Loucy (cell line): ENCODE measurements around the gene PPP1R14B.

Source experiments
- H2AFZ ChIP-seq: fragments of 200-600 bp; sonication (generic); 2 replicates; pipeline ENCODE4 v1.6.0; 2016; ENCODE audit warnings: antibody characterized with exemption, mild to moderate bottlenecking, low read length, moderate library complexity
- H3F3A ChIP-seq: fragments of 200-600 bp; 2 replicates; pipeline ENCODE4 v1.6.0; 2016; ENCODE audit warnings: antibody characterized with exemption, low read depth, mild to moderate bottlenecking
- H3K27me3 ChIP-seq: fragments of 200-600 bp; sonication (generic); 2 replicates; pipeline ENCODE4 v1.6.1; 2014; ENCODE audit warnings: low read length, mild to moderate bottlenecking; ENCODE audit not compliant: insufficient read depth, poor library complexity, severe bottlenecking
- H3K36me3 ChIP-seq: fragments of 200-600 bp; sonication (generic); 2 replicates; pipeline ENCODE4 v1.6.1; 2016; ENCODE audit warnings: low read length; ENCODE audit not compliant: insufficient read depth
- H3K4me1 ChIP-seq: fragments of 200-600 bp; sonication (generic); 2 replicates; pipeline ENCODE4 v1.5.1; 2014; ENCODE audit warnings: low read length, mild to moderate bottlenecking; ENCODE audit not compliant: insufficient read depth, poor library complexity, severe bottlenecking
- H3K4me2 ChIP-seq: fragments of 200-600 bp; sonication (generic); 2 replicates; pipeline ENCODE4 v1.6.0; 2014; ENCODE audit warnings: antibody characterized with exemption, low read length, low read depth, mild to moderate bottlenecking; ENCODE audit not compliant: poor library complexity, severe bottlenecking
- H3K4me3 ChIP-seq: fragments of 200-600 bp; sonication (generic); 2 replicates; pipeline ENCODE4 v1.5.1; 2014; ENCODE audit warnings: low read length, mild to moderate bottlenecking, mixed read lengths; ENCODE audit not compliant: poor library complexity, severe bottlenecking
- H3K79me2 ChIP-seq: fragments of 200-600 bp; sonication (generic); 2 replicates; pipeline ENCODE4 v1.6.1; 2014; ENCODE audit warnings: low read length; ENCODE audit not compliant: insufficient read depth
- H3K9ac ChIP-seq: fragments of 200-600 bp; sonication (generic); 2 replicates; pipeline ENCODE4 v1.6.0; 2014; ENCODE audit warnings: mild to moderate bottlenecking, low read depth, low read length, moderate library complexity; ENCODE audit not compliant: poor library complexity, severe bottlenecking
- H3K9me2 ChIP-seq: fragments of 200-600 bp; sonication (generic); replicated peaks from 2 replicates; pipeline ENCODE4 v1.6.1; 2016; ENCODE audit warnings: low read depth, low read length, mixed read lengths
- H3K9me3 ChIP-seq: fragments of 200-600 bp; sonication (generic); 2 replicates; pipeline ENCODE4 v1.6.1; 2014; ENCODE audit warnings: mild to moderate bottlenecking, antibody characterized with exemption, low read length, low read depth; ENCODE audit not compliant: insufficient read depth
- H4K20me1 ChIP-seq: fragments of 200-600 bp; sonication (generic); 2 replicates; pipeline ENCODE4 v1.6.0; 2014; ENCODE audit warnings: antibody characterized with exemption, low read length, mild to moderate bottlenecking; ENCODE audit not compliant: insufficient read depth, poor library complexity, severe bottlenecking
- EZH2phosphoT487 ChIP-seq: fragments of 200-600 bp; IDR thresholded peaks from 2 replicates; pipeline ENCODE4 v1.6.1; 2018; ENCODE audit warnings: antibody characterized with exemption, mild to moderate bottlenecking, moderate library complexity, borderline replicate concordance
- TF ChIP-seq, protein P1 (sequence below): fragments of 200-600 bp; sonication (generic); conservative IDR thresholded peaks from 2 replicates; pipeline ENCODE4 v1.5.1; 2014; ENCODE audit warnings: mild to moderate bottlenecking, antibody characterized with exemption, low read length

Gene PPP1R14B

DNA sequence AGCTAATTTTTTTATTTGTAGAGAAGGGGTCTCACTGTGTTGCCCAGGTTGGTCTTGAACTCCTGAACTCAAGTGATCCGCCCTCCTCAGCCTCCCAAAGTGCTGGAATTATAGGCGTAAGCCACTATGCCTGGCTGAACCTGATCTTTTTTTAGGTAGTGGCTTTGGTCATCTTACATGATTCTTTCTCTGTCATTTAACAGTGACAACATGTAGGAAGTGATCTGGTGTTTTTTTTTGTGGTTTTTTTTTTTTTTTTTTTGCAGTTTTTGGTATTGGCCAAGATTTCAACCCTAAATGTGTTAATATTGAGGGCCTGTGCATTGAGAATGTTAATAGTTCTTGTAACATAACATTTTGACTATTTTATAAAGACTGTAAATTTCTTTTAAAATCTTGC, 48.2 kb downstream of the PPP1R14B start:
- no peak overlapping the region for H3K4me3 ChIP-seq
- H3K9me2 ChIP-seq, result no peaks in the 10 kb centered on the region
- no peak overlapping the region for H3K4me2 ChIP-seq
- H3K79me2 ChIP-seq, result peaks cover 23% of the 10 kb centered on the region; the same call in 1 of the 2 replicates
- no peaks in the 10 kb centered on the region for H3K27me3 ChIP-seq
- no peaks in the 10 kb centered on the region for H3K4me1 ChIP-seq
- peaks cover 92% of the 10 kb centered on the region; the same call in 1 of the 2 replicates for H3K36me3 ChIP-seq
- H4K20me1 ChIP-seq, result peaks cover 11% of the 10 kb centered on the region
- H3F3A ChIP-seq, result no peaks in the 10 kb centered on the region
- no peak overlapping the region for H3K9ac ChIP-seq
- no peak overlapping the region for H2AFZ ChIP-seq
- TF ChIP-seq EZH2phosphoT487, result no peak
- TF ChIP-seq, protein P1, sequence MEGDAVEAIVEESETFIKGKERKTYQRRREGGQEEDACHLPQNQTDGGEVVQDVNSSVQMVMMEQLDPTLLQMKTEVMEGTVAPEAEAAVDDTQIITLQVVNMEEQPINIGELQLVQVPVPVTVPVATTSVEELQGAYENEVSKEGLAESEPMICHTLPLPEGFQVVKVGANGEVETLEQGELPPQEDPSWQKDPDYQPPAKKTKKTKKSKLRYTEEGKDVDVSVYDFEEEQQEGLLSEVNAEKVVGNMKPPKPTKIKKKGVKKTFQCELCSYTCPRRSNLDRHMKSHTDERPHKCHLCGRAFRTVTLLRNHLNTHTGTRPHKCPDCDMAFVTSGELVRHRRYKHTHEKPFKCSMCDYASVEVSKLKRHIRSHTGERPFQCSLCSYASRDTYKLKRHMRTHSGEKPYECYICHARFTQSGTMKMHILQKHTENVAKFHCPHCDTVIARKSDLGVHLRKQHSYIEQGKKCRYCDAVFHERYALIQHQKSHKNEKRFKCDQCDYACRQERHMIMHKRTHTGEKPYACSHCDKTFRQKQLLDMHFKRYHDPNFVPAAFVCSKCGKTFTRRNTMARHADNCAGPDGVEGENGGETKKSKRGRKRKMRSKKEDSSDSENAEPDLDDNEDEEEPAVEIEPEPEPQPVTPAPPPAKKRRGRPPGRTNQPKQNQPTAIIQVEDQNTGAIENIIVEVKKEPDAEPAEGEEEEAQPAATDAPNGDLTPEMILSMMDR, result no peak
- no peaks in the 10 kb centered on the region for H3K9me3 ChIP-seq

DNA sequence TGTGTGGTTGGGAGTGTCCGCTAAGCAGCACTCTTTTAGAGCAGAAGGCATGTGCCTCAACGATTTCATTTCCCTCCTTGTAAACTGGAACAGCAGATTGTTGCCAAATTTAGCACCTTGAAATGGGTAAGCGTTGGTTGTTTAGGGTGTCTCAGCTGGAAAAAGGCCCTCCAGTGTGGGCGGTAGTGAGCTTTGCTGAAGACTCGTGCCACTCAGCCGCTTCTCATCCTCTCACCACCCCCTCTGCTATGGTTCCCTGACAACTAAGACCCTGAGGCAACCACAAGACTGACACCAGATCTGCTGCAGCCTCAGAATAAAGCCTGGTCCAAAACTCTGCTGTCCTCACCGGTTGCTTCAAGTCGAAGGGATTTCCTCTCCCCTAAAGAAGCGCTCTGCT, 50.1 kb downstream of the PPP1R14B start:
- Histone ChIP-seq H3F3A (no peaks in the 10 kb centered on the region), H3K79me2 (peaks cover 23% of the 10 kb centered on the region), H2AFZ (no peak overlapping the region), H3K4me1 (no peaks in the 10 kb centered on the region), H3K9ac (no peak overlapping the region), H3K9me2 (no peaks in the 10 kb centered on the region), H3K36me3 (peaks cover 89% of the 10 kb centered on the region; the same call in 1 of the 2 replicates), H3K4me3 (no peak overlapping the region), H3K4me2 (no peak overlapping the region), H4K20me1 (peaks cover 18% of the 10 kb centered on the region), H3K27me3 (no peaks in the 10 kb centered on the region), H3K9me3 (no peaks in the 10 kb centered on the region)
- TF ChIP-seq, protein P1, result no peak
- TF ChIP-seq EZH2phosphoT487, result no peak
